Measurements from ENCODE around the gene PPP2R2D. TPM values are rescaled to one million over a fixed set of nuclear protein-coding genes. Genes with fewer than 3 reads are reported as not detected.

Gene PPP2R2D
- total RNA-seq, 2 experiments from 2014 or later: 37.4 to 38.5 TPM

- no TSS peak for BruUV-seq (replicated peaks)
- ChIA-PET POLR2A (no interaction called here), CTCF (ENCODE audit: unreplicated experiment) (no interaction called here)
- Histone ChIP-seq H4K20me1 (ENCODE audit: insufficient read depth, low read length) (no peaks in the 10 kb centered on the region), H3K9me2 (ENCODE audit: insufficient read depth, low read length) (no peaks in the 10 kb centered on the region), H3K4me1 (ENCODE audit: insufficient read depth, low read length, poor library complexity, severe bottlenecking) (no peaks in the 10 kb centered on the region), H3K36me3 (ENCODE audit: insufficient read depth, low read length) (peaks cover 30% of the 10 kb centered on the region), H3K9me3 (ENCODE audit: low read length) (no peaks in the 10 kb centered on the region), H3K4me3 (ENCODE audit: low read depth, low read length, poor library complexity, severe bottlenecking) (no peak overlapping the region), H3K4me2 (ENCODE audit: low read length) (no peak overlapping the region), H2AFZ (ENCODE audit: low read length) (no peak overlapping the region), H3K27ac (ENCODE audit: low read depth, low read length, poor library complexity, severe bottlenecking) (no peak overlapping the region), H3K79me2 (ENCODE audit: insufficient read depth, low read depth, low read length) (no peaks in the 10 kb centered on the region)
- DNase-seq (ENCODE audit: low spot score): no peak
- intact Hi-C loops (cut with micrococcal nuclease; ENCODE audit: unreplicated experiment): no loop called here
- TF ChIP-seq, protein P1, sequence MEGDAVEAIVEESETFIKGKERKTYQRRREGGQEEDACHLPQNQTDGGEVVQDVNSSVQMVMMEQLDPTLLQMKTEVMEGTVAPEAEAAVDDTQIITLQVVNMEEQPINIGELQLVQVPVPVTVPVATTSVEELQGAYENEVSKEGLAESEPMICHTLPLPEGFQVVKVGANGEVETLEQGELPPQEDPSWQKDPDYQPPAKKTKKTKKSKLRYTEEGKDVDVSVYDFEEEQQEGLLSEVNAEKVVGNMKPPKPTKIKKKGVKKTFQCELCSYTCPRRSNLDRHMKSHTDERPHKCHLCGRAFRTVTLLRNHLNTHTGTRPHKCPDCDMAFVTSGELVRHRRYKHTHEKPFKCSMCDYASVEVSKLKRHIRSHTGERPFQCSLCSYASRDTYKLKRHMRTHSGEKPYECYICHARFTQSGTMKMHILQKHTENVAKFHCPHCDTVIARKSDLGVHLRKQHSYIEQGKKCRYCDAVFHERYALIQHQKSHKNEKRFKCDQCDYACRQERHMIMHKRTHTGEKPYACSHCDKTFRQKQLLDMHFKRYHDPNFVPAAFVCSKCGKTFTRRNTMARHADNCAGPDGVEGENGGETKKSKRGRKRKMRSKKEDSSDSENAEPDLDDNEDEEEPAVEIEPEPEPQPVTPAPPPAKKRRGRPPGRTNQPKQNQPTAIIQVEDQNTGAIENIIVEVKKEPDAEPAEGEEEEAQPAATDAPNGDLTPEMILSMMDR (conservative IDR thresholded peaks at IDR 0.05; ENCODE audit: low read length): no peak
- no peak for TF ChIP-seq EZH2phosphoT487 (IDR thresholded peaks at IDR 0.05; ENCODE audit: borderline replicate concordance, low read depth, low read length)
These were observed 60.4 kb downstream of the PPP2R2D start for GRCh38 chr10:131961047-131961776.

- Histone ChIP-seq H3K4me3 (ENCODE audit: low read depth, low read length, poor library complexity, severe bottlenecking) (no peak overlapping the region), H3K4me2 (ENCODE audit: low read length) (no peak overlapping the region), H3K9me3 (ENCODE audit: low read length) (no peaks in the 10 kb centered on the region), H3K36me3 (ENCODE audit: insufficient read depth, low read length) (peaks cover 28% of the 10 kb centered on the region), H2AFZ (ENCODE audit: low read length) (no peak overlapping the region), H4K20me1 (ENCODE audit: insufficient read depth, low read length) (no peaks in the 10 kb centered on the region), H3K79me2 (ENCODE audit: insufficient read depth, low read depth, low read length) (no peaks in the 10 kb centered on the region), H3K27ac (ENCODE audit: low read depth, low read length, poor library complexity, severe bottlenecking) (no peak overlapping the region), H3K4me1 (ENCODE audit: insufficient read depth, low read length, poor library complexity, severe bottlenecking) (no peaks in the 10 kb centered on the region), H3K9me2 (ENCODE audit: insufficient read depth, low read length) (no peaks in the 10 kb centered on the region)
- BruUV-seq (replicated peaks): no TSS peak
- ChIA-PET CTCF (ENCODE audit: unreplicated experiment) (no interaction called here), POLR2A (no interaction called here)
- no peak for DNase-seq (ENCODE audit: low spot score)
- TF ChIP-seq, protein P1 (conservative IDR thresholded peaks at IDR 0.05; ENCODE audit: low read length): no peak
- TF ChIP-seq EZH2phosphoT487 (IDR thresholded peaks at IDR 0.05; ENCODE audit: borderline replicate concordance, low read depth, low read length): no peak
- intact Hi-C loops (cut with micrococcal nuclease; ENCODE audit: unreplicated experiment): no loop called here
These were observed 61.2 kb downstream of the PPP2R2D start for GRCh38 chr10:131961777-131962662.

GRCh38 chr10:131963350-131963749 lies 62.5 kb downstream of the PPP2R2D start:
- Histone ChIP-seq H3K79me2 (ENCODE audit: insufficient read depth, low read depth, low read length) (no peaks in the 10 kb centered on the region), H3K36me3 (ENCODE audit: insufficient read depth, low read length) (peaks cover 26% of the 10 kb centered on the region), H4K20me1 (ENCODE audit: insufficient read depth, low read length) (no peaks in the 10 kb centered on the region), H3K9me2 (ENCODE audit: insufficient read depth, low read length) (no peaks in the 10 kb centered on the region), H3K4me1 (ENCODE audit: insufficient read depth, low read length, poor library complexity, severe bottlenecking) (no peaks in the 10 kb centered on the region), H3K27ac (ENCODE audit: low read depth, low read length, poor library complexity, severe bottlenecking) (no peak overlapping the region), H3K4me2 (ENCODE audit: low read length) (no peak overlapping the region), H3K4me3 (ENCODE audit: low read depth, low read length, poor library complexity, severe bottlenecking) (no peak overlapping the region), H3K9me3 (ENCODE audit: low read length) (no peaks in the 10 kb centered on the region), H2AFZ (ENCODE audit: low read length) (no peak overlapping the region)
- ChIA-PET CTCF (ENCODE audit: unreplicated experiment) (no interaction called here), POLR2A (no interaction called here)
- DNase-seq (ENCODE audit: low spot score): no peak
- BruUV-seq (replicated peaks): no TSS peak
- TF ChIP-seq, protein P1 (conservative IDR thresholded peaks at IDR 0.05; ENCODE audit: low read length): no peak
- no peak for TF ChIP-seq EZH2phosphoT487 (IDR thresholded peaks at IDR 0.05; ENCODE audit: borderline replicate concordance, low read depth, low read length)
- intact Hi-C loops (cut with micrococcal nuclease; ENCODE audit: unreplicated experiment): no loop called here

Data from OCI-LY7 (cell line).